ENCODE measurements around the gene ZFAND3. TPM values are rescaled to one million over a fixed set of nuclear protein-coding genes. Genes with fewer than 3 reads are reported as not detected.

The ZFAND3 gene
- polyA plus RNA-seq, 1 donor: 84.0 TPM

DNA sequence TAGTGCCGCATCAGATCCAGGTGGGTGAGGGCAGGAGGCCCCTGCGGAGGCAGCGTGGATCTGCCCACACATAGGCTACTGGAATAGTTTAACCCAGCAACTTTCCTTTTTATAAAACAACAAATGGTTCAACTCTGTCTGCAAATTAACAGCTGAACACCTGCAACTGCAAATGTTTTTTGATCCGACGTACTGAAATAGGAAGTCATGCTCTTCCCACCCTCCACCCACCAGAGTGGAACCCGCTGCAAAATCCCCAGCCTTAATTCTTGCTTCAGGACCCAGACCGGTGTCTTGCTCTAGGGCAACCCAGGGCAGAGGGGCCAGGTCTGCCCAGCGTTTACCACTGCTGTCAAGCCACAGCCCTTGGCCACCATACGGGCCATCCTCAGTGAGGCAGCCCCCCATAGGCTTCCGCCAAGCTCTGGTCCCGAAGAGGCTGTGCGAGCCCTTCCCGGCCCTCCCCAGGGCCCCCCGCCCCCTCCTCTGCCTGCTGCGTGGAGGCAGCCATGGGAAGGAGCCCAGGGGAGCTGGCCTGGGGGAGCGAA, 334.3 kb downstream of the ZFAND3 start:
- DNase-seq (ENCODE audit: low read depth): no peak

GRCh38 chr6:38154731-38155130, 335.2 kb downstream of the ZFAND3 start:
- DNase-seq (ENCODE audit: low read depth): no peak

GRCh38 chr6:38155144-38155543, 335.6 kb downstream of the ZFAND3 start:
- no peak for DNase-seq (ENCODE audit: low read depth)

GRCh38 chr6:38155621-38156204, 336.2 kb downstream of the ZFAND3 start:
- DNase-seq (ENCODE audit: low read depth): no peak

- DNase-seq (ENCODE audit: low read depth): no peak
Observed at GRCh38 chr6:38156818-38157565, 337.5 kb downstream of the ZFAND3 start.

GRCh38 chr6:38157905-38158304, 338.4 kb downstream of the ZFAND3 start:
- DNase-seq (ENCODE audit: low read depth): no peak

DNA sequence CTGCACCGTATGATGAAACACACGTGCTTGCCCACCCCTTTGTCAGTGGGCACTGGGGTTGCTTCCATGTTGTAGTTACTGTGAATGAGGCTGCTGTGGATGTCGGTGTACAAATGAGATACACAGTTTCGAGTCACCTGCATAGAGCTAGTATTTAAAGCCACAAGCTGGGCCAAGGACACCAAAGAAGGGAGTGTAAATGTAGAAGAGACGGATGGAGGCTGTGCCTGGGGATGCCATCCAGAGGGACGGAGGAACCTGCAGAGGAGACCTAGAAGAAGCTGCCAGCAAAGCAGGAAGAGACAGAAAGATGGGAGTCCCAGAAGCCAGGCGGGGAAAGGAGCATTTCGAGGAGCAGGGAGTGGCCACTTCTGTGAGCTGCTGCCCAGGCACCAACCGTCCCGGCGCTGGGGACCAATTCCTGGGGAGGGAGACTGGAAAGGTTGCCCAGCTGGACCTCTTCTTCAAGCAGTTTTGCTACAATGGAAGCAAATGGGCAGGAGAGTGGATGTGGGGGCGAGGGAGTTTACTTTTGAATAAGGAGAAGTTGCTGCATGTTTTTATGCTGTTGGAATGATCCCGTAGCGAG, 339.3 kb downstream of the ZFAND3 start:
- DNase-seq (ENCODE audit: low read depth): no peak

DNA sequence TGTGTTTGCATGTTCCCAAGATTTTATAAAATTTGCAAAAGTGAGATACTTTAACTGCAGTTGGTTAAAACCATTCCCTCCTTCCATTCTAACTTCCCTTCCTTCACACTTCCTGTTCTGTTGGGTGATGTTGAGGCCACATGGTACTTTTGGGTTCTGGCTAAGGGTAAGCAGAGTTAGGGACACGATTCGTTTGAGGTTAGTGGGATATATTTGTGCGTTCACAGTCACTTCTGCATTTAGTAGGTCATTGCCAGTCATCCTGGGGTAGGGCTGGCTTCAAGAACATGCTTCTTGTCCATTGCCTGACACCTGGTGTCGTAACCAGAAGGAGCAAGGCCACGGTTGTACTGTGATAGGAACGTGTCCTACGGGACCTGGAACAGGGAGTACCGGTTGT, 340.1 kb downstream of the ZFAND3 start:
- no peak for DNase-seq (ENCODE audit: low read depth)

DNA sequence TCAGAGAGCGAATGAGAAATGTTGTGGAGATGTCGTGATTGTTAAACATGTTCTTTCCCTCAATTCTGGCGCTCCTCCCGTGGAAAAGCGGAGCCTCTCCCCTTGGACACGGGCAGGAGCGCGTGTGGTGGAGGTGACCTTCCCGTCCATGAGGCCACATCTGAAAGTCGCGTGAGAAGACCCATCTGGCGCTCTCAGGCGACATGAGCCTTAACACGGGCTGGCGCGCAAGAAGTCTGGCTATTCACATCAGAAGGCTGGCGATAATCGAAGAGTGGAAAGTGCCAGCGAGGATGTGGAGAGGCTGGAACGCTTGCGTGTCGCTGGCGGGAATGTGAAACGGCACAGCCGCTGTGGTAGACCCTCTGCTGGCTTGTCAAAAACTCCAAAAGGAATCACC, 341.3 kb downstream of the ZFAND3 start:
- DNase-seq (ENCODE audit: low read depth): no peak

DNA sequence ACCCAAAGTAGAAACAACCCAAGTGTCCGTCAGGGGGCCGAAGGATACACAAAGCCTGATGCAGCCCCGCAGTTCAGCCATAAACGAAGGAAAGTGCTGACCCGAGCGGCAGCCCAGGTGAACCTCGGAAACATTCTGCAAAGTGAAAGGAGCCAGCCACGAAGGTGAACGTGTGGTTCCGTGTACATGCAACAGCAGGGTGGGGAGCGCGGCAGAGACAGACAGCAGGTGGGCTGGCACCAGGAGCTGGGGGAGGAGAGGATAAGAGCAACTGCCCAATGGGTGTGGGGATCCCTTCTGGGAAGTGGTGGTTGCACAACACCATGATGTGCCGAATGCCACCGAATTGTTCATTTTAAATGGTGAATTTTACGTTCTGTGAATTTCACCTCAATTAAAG, 341.8 kb downstream of the ZFAND3 start:
- no peak for DNase-seq (ENCODE audit: low read depth)

DNA sequence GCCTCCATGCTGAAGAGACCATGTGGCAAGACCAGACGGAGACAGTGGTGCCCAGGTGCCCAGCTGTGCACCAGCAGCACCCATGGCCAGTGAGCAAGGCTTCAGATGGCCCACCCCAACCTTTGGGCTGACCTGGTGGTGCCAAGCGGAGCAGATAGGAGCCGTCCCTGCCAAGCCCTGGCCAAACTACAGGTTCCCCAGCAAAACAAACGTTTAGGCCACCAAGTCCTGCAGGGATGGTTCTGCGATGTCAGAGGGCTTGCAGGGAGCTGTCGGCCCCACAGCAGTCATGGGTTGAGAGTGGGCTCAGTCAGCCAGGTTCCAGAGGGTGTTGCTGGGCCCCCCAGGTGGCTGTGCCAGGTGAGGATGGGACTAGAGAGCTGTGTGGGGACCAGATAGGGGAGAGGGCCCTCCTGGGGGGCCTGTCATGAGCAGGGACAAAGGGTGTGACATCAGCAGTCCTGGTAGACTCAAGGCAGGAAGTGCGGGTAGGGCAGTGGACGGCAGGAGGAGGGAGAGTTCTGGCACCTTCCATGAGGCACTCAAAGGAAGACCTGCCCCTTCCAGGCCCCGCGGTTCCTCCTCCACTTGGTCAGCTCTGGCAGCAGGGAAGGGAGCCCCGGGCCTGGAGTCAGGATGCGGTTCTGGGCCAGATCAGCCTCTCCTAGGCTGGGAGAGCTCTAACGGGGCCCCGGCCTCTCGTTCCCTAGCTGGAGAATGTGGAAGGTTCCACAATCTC, 342.4 kb downstream of the ZFAND3 start:
- DNase-seq (ENCODE audit: low read depth): no peak

DNA sequence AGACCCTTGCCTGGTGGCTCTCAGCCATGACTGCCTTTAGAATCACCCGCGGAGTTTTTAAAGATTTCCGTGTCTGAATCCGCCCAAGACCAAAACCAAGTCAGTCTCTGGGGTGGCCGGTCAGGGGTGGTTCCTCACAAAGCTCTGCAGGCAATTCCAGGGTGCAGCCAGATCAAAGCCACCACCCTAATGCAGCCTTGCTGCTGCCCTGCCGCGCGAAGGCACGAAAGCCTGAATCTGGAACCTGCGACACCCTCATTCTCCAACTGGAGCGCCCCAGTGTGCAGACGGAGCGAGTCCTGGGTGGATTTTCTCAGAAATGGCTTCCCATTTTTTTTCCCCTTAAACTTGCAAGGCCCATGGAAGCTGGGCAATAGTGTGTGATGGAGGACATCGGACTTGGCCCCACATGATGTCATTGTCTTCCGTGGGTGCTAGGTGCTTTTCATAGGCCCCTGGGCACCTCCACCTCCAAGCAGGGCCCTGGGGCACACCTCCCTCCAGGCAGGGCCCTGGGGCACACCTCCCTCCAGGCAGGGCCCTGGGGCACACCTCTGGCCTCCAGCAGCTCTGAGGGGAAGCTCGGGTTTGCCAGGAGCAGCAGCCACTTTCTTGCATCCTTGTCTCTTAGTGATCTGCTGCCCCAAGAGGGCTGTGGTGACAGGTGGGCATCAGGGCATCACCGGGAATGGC, 343.1 kb downstream of the ZFAND3 start:
- DNase-seq (ENCODE audit: low read depth): no peak

DNA sequence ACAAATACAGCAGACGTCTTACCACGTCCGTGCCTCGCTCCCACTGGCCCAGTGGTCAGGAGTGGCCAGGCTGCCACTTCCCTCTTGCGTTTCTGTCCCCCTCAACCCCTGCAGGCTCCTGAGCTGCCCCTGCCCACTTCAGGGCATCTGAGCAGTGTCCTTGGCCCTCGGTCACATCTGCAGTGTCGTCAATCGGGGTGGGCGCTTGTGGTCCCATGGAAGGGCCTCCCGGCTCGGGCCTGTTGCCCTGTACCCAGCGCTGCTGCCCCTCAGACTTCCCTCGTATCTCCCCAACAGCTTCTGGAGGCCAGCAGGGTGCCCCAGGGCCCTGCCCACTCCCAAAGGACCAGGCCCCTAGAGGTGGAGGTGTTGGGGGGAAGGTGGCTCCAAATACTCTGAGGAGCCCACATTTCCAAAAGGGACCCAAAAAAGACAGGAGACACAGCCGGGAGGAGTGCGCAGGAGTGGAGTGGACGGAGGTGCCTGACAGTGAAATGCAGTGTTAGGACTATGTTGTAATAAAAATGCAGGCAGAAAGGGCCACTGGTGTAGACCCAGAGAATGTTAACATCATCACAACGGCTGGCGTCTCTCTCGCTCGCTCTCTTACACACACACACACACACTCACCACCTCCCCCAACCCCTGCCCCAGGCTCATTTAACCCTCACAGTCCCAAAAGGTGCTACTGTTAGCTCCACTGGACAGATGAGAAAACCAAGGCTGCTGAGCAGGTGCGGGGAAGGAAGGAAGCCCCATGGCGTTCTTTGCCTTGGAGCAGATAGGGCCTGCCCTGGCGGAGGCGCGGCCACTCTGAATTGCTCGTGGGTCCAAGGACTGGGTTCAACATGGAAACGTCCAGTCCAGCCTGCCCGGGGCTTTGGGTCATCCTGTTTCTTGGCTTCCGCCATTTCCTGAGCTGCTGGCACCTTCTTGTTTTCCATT, 343.9 kb downstream of the ZFAND3 start:
- no peak for DNase-seq (ENCODE audit: low read depth)

DNA sequence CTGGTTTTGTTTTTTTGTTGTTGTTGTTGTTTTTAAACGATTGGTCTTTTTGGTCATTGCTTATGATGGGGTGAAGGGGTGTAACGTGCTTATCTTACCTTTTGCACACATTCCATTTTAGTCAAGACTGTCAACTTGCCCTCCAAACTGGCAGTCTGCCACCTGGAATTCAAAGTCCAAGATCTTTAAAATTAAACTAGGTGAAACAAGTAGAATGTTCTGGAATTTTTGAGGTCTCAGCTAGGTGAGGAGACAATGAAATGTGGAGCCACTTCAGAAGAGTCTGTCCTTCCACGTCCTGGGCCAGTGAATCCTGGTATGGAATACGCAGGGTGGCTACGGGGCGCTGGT, 344.6 kb downstream of the ZFAND3 start:
- DNase-seq (ENCODE audit: low read depth): no peak

DNA sequence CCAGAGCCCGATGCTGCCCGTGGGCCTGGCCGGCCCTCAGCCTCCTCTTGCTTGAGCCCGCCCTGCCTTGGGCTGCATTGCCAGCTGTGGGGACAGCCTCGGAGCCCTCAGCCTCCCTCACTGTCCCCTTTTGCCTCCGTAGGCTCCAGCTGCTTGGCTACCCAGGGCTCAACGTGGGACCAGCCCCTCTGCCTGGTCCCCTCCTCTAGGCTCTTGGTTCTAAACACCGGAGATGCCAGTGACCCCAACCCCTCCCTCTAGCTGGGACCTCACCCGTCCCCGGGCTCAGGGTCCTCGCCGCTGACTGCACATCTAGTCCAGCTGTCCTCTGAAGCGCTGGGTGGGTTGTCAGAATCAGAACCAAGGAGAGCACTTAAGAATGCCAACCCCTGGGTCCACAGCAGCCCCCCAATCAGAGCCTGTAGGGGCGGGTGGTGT, 345.2 kb downstream of the ZFAND3 start:
- DNase-seq (ENCODE audit: low read depth): no peak

DNA sequence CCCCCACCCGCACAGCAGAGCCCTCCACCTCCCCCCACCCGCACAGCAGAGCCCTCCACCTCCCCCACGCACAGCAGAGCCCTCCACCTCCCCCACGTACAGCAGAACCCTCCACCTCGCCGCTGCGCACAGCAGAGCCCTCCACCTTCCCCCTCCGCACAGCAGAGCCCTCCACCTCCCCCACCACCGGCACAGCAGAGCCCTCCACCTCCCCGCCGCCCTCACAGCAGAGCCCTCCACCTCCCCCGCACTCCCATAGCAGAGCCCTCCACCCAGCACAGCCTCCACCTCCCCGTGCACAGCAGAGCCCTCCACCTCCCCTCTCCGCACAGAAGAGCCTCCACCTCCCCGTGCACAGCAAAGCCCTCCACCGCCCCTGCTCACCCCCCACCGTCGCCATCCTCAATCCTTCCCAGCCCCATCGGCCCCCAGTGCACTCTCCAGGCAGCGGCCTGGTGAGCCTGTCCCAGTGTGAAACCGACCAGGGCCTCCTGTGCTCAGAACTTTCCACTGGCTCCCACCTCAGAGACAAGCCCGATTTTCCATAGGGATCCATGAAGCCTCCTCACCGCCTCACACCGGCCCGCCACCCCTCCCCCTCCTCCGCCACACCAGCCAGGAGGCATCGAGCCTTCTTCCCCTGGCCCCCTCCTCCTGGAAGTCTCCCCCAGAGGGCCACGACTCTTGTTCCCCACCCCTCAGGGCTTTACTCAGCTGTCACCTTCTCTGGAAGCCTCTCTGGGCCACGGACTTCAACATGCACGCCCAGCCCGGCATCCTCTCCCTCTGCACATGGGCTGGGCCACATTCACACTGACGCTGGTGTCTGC, 347.1 kb downstream of the ZFAND3 start:
- no peak for DNase-seq (ENCODE audit: low read depth)

GRCh38 chr6:38167598-38167997, 348.1 kb downstream of the ZFAND3 start:
- no peak for DNase-seq (ENCODE audit: low read depth)

GRCh38 chr6:38168126-38168525, 348.6 kb downstream of the ZFAND3 start:
- no peak for DNase-seq (ENCODE audit: low read depth)

- no peak for DNase-seq (ENCODE audit: low read depth)
Observed at GRCh38 chr6:38168699-38169098, 349.2 kb downstream of the ZFAND3 start.
